ENCODE results near the gene TIMP3.

TIMP3 gene

GRCh38 chr22:32874385-32874784 lies 72.9 kb downstream of the TIMP3 start:
- no peak for TF ChIP-seq EZH2 (IDR thresholded peaks at IDR 0.05; ENCODE audit: borderline replicate concordance, low read depth, low read length, severe bottlenecking)
- TF ChIP-seq CTCF (IDR thresholded peaks at IDR 0.05; ENCODE audit: borderline replicate concordance, extremely low read depth, low read length, poor library complexity, severe bottlenecking) = no peak
- Histone ChIP-seq H3K9ac (ENCODE audit: low read depth, low read length) (no peak overlapping the region), H2AFZ (ENCODE audit: low read depth, low read length) (no peak overlapping the region), H3K4me1 (ENCODE audit: insufficient read depth, low read length) (no peaks in the 10 kb centered on the region), H3K27me3 (ENCODE audit: insufficient read depth, low read length, poor library complexity) (peaks cover 3% of the 10 kb centered on the region), H4K20me1 (ENCODE audit: insufficient read depth, low read length) (no peaks in the 10 kb centered on the region), H3K27ac (ENCODE audit: low read length) (no peak overlapping the region), H3K36me3 (ENCODE audit: insufficient read depth, low read length) (no peaks in the 10 kb centered on the region), H3K79me2 (ENCODE audit: insufficient read depth, low read length) (no peaks in the 10 kb centered on the region), H3K4me3 (ENCODE audit: low read depth in 1 of 2, low read length in 2 of 2) (no peak overlapping the region), H3K4me2 (ENCODE audit: insufficient read depth, low read length) (no peak overlapping the region), H3K9me3 (ENCODE audit: insufficient read depth, low read length, severe bottlenecking) (no peaks in the 10 kb centered on the region)
- ATAC-seq (ENCODE audit: insufficient read depth, low read depth) (no peak), DNase-seq (no peak)

- peaks cover 7% of the 10 kb centered on the region for H3K27me3 ChIP-seq (ENCODE audit: insufficient read depth, low read length, poor library complexity)
- no peak overlapping the region for H3K27ac ChIP-seq (ENCODE audit: low read length)
- H3K4me2 ChIP-seq (ENCODE audit: insufficient read depth, low read length) = no peak overlapping the region
- no peaks in the 10 kb centered on the region for H3K9me3 ChIP-seq (ENCODE audit: insufficient read depth, low read length, severe bottlenecking)
- no peaks in the 10 kb centered on the region for H3K4me1 ChIP-seq (ENCODE audit: insufficient read depth, low read length)
- TF ChIP-seq EZH2 (IDR thresholded peaks at IDR 0.05; ENCODE audit: borderline replicate concordance, low read depth, low read length, severe bottlenecking) = no peak
- no peak for TF ChIP-seq CTCF (IDR thresholded peaks at IDR 0.05; ENCODE audit: borderline replicate concordance, extremely low read depth, low read length, poor library complexity, severe bottlenecking)
- ATAC-seq (ENCODE audit: insufficient read depth, low read depth) (no peak), DNase-seq (no peak)
- H3K36me3 ChIP-seq (ENCODE audit: insufficient read depth, low read length) = no peaks in the 10 kb centered on the region
- H4K20me1 ChIP-seq (ENCODE audit: insufficient read depth, low read length) = no peaks in the 10 kb centered on the region
- H3K9ac ChIP-seq (ENCODE audit: low read depth, low read length) = no peak overlapping the region
- no peak overlapping the region for H2AFZ ChIP-seq (ENCODE audit: low read depth, low read length)
- no peaks in the 10 kb centered on the region for H3K79me2 ChIP-seq (ENCODE audit: insufficient read depth, low read length)
- H3K4me3 ChIP-seq (ENCODE audit: low read depth in 1 of 2, low read length in 2 of 2) = no peak overlapping the region
Measured at GRCh38 chr22:32874976-32875375, 73.5 kb downstream of the TIMP3 start.

DNA sequence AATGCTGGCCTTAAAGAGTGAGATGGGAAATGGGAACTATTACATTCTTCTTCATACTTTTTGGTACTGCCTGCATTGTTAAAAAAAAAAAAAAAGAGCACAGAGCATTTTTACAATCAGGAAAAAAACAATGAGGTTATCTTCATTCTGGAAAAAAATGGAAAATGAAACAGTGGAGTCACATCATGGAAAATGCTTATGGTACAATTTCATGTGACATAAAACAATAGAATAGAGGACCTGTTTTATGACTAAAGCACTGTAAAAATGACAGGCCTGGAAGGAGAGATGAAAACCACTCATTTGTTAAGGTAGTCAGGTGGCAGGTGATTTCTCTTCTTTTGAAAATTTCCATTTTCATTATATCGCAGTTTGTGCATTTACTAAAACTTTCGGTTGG lies 75.0 kb downstream of the TIMP3 start:
- Histone ChIP-seq H3K79me2 (ENCODE audit: insufficient read depth, low read length) (no peaks in the 10 kb centered on the region), H2AFZ (ENCODE audit: low read depth, low read length) (no peak overlapping the region), H3K27ac (ENCODE audit: low read length) (no peak overlapping the region), H3K4me1 (ENCODE audit: insufficient read depth, low read length) (no peaks in the 10 kb centered on the region), H4K20me1 (ENCODE audit: insufficient read depth, low read length) (no peaks in the 10 kb centered on the region), H3K9me3 (ENCODE audit: insufficient read depth, low read length, severe bottlenecking) (no peaks in the 10 kb centered on the region), H3K4me3 (ENCODE audit: low read depth in 1 of 2, low read length in 2 of 2) (no peak overlapping the region), H3K4me2 (ENCODE audit: insufficient read depth, low read length) (no peak overlapping the region), H3K36me3 (ENCODE audit: insufficient read depth, low read length) (no peaks in the 10 kb centered on the region), H3K27me3 (ENCODE audit: insufficient read depth, low read length, poor library complexity) (peaks cover 18% of the 10 kb centered on the region), H3K9ac (ENCODE audit: low read depth, low read length) (no peak overlapping the region)
- TF ChIP-seq EZH2 (IDR thresholded peaks at IDR 0.05; ENCODE audit: borderline replicate concordance, low read depth, low read length, severe bottlenecking) (no peak), CTCF (IDR thresholded peaks at IDR 0.05; ENCODE audit: borderline replicate concordance, extremely low read depth, low read length, poor library complexity, severe bottlenecking) (no peak)
- ATAC-seq (ENCODE audit: insufficient read depth, low read depth) (no peak), DNase-seq (no peak)

GRCh38 chr22:32877196-32877595 lies 75.7 kb downstream of the TIMP3 start:
- Histone ChIP-seq H3K4me3 (ENCODE audit: low read depth in 1 of 2, low read length in 2 of 2) (no peak overlapping the region), H3K9ac (ENCODE audit: low read depth, low read length) (no peak overlapping the region), H3K36me3 (ENCODE audit: insufficient read depth, low read length) (no peaks in the 10 kb centered on the region), H3K27me3 (ENCODE audit: insufficient read depth, low read length, poor library complexity) (peaks cover 18% of the 10 kb centered on the region), H3K4me2 (ENCODE audit: insufficient read depth, low read length) (no peak overlapping the region), H3K4me1 (ENCODE audit: insufficient read depth, low read length) (no peaks in the 10 kb centered on the region), H4K20me1 (ENCODE audit: insufficient read depth, low read length) (no peaks in the 10 kb centered on the region), H3K79me2 (ENCODE audit: insufficient read depth, low read length) (no peaks in the 10 kb centered on the region), H3K9me3 (ENCODE audit: insufficient read depth, low read length, severe bottlenecking) (no peaks in the 10 kb centered on the region), H2AFZ (ENCODE audit: low read depth, low read length) (no peak overlapping the region), H3K27ac (ENCODE audit: low read length) (no peak overlapping the region)
- no peak for ATAC-seq (ENCODE audit: insufficient read depth, low read depth)
- DNase-seq = no peak
- TF ChIP-seq EZH2 (IDR thresholded peaks at IDR 0.05; ENCODE audit: borderline replicate concordance, low read depth, low read length, severe bottlenecking) (no peak), CTCF (IDR thresholded peaks at IDR 0.05; ENCODE audit: borderline replicate concordance, extremely low read depth, low read length, poor library complexity, severe bottlenecking) (no peak)
